Dendritic cell treated with granulocyte-macrophage colony-stimulating factor and Interleukin-4, amounts not matched to agents 40 ng/mL and 50 ng/mL, for 4 days (primary cell): ENCODE data around the gene RAPGEF2.
"Not testable (repeated sequence)": the region's sequence is repeated elsewhere in the genome, so short reads cannot be mapped to it uniquely, and the experiment has no call there.

ENCODE experiments used
- H3K27ac Mint-ChIP-seq: one replicate; pipeline ENCODE4 v1.8.0; 2022; ENCODE audit warnings: mild to moderate bottlenecking, mixed read lengths
- H3K27me3 Mint-ChIP-seq: one replicate; pipeline ENCODE4 v1.8.0; 2022; ENCODE audit warnings: mild to moderate bottlenecking, mixed read lengths
- H3K36me3 Mint-ChIP-seq: one replicate; pipeline ENCODE4 v1.8.0; 2022; ENCODE audit warnings: low read depth, mixed read lengths
- H3K4me1 Mint-ChIP-seq: one replicate; pipeline ENCODE4 v1.8.0; 2022; ENCODE audit warnings: low read depth, mixed read lengths
- H3K4me3 Mint-ChIP-seq: one replicate; pipeline ENCODE4 v1.8.0; 2022; ENCODE audit warnings: mild to moderate bottlenecking, moderate library complexity, mixed read lengths
- H3K9me3 Mint-ChIP-seq: one replicate; pipeline ENCODE4 v1.8.0; 2022; ENCODE audit warnings: mixed read lengths
- intact Hi-C: fragments of 100-400 bp; cut with micrococcal nuclease; formaldehyde crosslinking; loops from one replicate; pipeline ENCODE4 v1.15.0; 2022

The RAPGEF2 gene

DNA sequence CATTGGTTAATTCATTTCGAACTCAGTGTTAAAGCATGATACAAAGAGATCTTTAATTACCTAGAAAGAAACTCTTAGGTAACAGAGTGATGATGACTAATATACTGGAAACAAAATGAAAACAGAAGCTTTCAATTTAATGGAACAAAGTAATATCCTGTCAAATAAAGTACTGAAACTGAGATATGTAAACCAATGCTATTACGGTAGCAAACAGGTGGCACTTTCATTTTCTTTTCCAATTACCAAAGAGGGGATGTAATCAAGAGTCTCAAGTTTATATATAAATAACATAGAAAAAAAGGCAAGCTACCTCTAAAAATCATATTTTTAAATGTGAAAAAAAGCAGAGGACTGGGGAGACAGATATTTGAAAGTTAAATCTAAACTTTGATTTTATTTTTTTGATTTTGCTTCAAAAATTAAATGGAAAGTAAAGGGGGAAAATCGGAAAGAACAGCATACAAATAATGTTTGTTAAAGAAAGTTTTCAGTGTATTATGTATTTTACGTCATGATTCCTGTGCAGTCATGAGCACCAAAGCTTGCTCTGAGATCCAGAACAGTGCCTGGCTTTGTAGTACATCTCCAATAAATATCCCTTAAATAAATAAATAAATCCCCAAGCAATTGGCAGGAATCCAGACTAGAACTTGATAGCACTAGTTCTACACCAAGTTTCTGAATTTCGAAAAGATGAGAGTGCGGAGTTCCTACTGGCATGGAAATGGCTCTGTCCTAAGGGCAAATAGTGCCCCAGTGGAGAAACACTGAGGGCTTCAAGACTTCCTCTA is 25.0 kb upstream of the RAPGEF2 start:
- H3K27ac Mint-ChIP-seq, result no peak overlapping the region
- intact Hi-C loops, result no loop called here
- H3K27me3 Mint-ChIP-seq, result no peaks in the 10 kb centered on the region
- no peaks in the 10 kb centered on the region for H3K9me3 Mint-ChIP-seq
- peaks cover 7% of the 10 kb centered on the region for H3K4me1 Mint-ChIP-seq
- H3K4me3 Mint-ChIP-seq, result no peak overlapping the region
- H3K36me3 Mint-ChIP-seq, result no peaks in the 10 kb centered on the region

DNA sequence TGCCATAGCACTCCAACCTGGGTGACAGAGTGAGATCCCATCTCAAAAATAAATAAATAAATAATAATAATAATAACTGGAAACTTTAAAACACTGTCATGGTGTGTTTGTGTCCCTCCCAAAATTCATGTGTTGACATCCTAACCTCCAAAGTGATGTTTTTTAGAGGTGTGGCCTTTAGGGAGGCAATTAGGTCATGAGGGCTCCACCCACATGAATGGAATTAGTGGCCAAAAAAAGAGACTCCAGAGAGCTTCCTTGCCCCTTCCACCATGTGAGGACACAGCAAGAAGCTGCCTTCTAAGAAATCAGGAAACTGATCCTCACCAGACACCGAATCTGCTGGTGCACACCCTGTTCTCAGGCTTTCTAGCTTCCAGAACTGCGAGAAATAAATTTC is 23.8 kb upstream of the RAPGEF2 start:
- intact Hi-C loops, result no loop called here
- Mint-ChIP-seq H3K4me1 (peaks cover 7% of the 10 kb centered on the region), H3K27ac (no peak overlapping the region), H3K9me3 (no peaks in the 10 kb centered on the region), H3K4me3 (no peak overlapping the region), H3K27me3 (no peaks in the 10 kb centered on the region), H3K36me3 (no peaks in the 10 kb centered on the region)

DNA sequence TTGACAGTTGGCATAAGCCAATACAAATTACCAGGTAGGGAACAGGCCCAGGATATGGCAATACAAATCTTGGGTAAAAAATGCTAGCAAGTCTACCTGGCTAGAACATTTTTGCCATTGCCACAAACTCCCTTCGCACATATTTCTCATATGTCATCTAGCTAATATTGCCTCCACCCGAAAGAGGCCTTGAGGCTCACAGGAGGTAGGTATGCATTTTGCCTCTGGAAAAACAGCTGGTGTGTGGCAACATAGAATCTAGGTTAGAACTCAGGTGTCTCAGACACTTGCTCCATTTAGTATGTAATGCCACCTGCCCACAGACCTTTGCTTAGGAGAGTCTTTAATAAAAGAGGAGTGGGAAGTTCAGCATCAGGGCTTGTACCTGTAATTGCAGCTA is 16.3 kb upstream of the RAPGEF2 start:
- Mint-ChIP-seq H3K4me3 (no peak overlapping the region), H3K27ac (no peak overlapping the region), H3K9me3 (no peaks in the 10 kb centered on the region), H3K27me3 (no peaks in the 10 kb centered on the region), H3K4me1 (no peaks in the 10 kb centered on the region), H3K36me3 (no peaks in the 10 kb centered on the region)
- intact Hi-C loops, result no loop called here

DNA sequence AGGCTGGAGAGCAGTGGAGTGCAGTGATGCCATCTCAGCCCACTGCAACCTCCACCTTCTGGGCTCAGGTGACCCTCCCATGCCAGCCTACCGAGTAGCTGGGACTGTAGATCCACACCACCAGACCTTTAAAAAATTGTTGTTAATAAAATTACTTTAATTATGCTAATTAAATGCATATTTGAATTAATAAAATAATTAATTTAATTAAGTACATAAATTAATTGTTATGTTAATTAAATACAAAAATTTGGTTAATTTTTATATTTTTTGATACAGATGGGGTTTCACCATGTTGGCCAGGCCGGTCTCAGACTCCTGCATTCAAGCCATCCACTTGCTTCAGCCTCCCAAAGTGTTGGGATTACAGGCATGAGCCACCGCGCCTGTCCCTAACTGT is 12.6 kb upstream of the RAPGEF2 start:
- Mint-ChIP-seq H3K4me3 (no peak overlapping the region), H3K36me3 (no peaks in the 10 kb centered on the region), H3K4me1 (no peaks in the 10 kb centered on the region), H3K9me3 (no peaks in the 10 kb centered on the region), H3K27ac (no peak overlapping the region), H3K27me3 (no peaks in the 10 kb centered on the region)
- intact Hi-C loops, result no loop called here

DNA sequence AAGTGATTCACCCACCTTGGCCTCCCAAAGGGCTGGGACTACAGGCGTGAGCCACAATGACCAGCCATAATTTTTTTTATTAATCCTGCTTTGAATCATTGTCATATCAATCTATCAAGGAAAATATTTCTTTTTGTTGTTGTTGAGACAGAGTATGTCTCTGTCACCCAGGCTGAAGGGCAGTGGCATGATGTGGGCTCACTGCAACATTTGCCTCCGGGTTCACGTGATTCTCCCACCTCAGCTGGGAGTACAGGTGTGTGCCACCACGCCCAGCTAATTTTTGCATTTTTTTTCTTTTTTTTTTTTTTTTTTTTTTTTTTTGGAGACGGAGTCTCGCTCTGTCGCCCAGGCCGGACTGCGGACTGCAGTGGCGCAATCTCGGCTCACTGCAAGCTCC is 8.7 kb upstream of the RAPGEF2 start:
- H3K9me3 Mint-ChIP-seq, intact Hi-C loops, H3K36me3 Mint-ChIP-seq, H3K27ac Mint-ChIP-seq, H3K4me3 Mint-ChIP-seq, H3K4me1 Mint-ChIP-seq: not testable (repeated sequence)
- H3K27me3 Mint-ChIP-seq, result peaks cover 10% of the 10 kb centered on the region

DNA sequence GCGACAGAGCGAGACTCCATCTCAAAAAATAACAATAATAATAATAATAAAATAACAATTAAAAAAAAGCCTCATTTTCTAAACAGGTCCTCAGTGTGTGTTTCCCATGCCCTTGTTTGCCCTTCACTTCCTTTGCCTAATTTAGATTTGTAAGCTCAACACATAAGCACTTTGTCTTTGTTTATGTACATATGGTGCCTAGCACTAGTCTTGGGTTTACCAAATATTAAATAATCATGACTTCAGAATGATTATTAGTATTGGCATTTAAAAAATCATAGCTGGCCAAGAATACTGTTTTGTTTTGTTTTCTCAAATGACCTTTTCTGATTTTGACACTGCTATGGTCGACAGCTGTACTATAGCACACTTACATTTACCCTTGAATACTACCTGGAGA is 6.4 kb upstream of the RAPGEF2 start:
- peaks cover 21% of the 10 kb centered on the region for H3K27me3 Mint-ChIP-seq
- peaks cover 4% of the 10 kb centered on the region for H3K4me1 Mint-ChIP-seq
- H3K36me3 Mint-ChIP-seq, result no peaks in the 10 kb centered on the region
- H3K4me3 Mint-ChIP-seq, result no peak overlapping the region
- intact Hi-C loops, result no loop called here
- H3K9me3 Mint-ChIP-seq, result no peaks in the 10 kb centered on the region
- H3K27ac Mint-ChIP-seq, result no peak overlapping the region

DNA sequence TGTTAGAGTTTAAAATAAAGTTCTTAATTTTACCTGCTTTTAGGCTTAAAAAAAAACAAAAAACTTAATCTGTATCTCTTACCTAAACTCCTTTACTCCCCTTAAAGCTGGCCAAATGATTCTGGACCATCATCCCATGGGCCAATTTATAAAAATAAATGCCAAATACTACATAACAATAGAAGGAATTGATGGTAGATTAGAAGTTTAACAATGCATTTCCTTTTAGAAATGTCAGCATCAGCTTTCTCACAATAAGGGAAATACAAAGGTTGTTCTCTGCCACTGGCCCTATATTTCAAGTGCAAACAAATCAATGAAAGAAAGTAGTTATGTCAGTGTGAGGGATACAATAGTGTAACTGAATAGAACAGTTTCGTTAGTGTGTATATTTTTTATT is 5.7 kb upstream of the RAPGEF2 start:
- Mint-ChIP-seq H3K9me3 (no peaks in the 10 kb centered on the region), H3K27me3 (peaks cover 28% of the 10 kb centered on the region), H3K4me1 (peaks cover 9% of the 10 kb centered on the region), H3K27ac (no peak overlapping the region), H3K4me3 (no peak overlapping the region), H3K36me3 (no peaks in the 10 kb centered on the region)
- intact Hi-C loops, result no loop called here

DNA sequence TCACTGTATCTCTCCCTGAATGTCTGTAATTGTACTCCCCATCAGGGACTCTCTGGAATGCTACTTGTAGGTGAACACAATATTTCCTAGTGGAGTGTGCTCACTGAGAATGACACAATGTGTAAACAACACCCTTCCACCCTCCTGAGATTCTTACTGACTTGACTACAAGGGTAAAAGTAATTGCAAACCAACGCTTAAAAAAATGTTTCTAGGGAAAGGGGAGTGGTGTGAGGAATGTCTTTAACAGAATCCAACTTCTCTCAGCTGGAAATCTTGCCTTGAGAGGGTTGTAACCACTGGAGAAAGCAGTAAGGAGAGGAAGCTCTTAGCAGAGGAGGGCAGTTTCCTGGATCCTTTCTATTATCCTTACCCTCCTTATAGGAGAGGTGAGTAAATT is 5.1 kb upstream of the RAPGEF2 start:
- H3K9me3 Mint-ChIP-seq, result no peaks in the 10 kb centered on the region
- no peaks in the 10 kb centered on the region for H3K36me3 Mint-ChIP-seq
- no peak overlapping the region for H3K4me3 Mint-ChIP-seq
- H3K27me3 Mint-ChIP-seq, result peaks cover 31% of the 10 kb centered on the region
- H3K4me1 Mint-ChIP-seq, result peaks cover 12% of the 10 kb centered on the region
- no peak overlapping the region for H3K27ac Mint-ChIP-seq
- intact Hi-C loops, result no loop called here

DNA sequence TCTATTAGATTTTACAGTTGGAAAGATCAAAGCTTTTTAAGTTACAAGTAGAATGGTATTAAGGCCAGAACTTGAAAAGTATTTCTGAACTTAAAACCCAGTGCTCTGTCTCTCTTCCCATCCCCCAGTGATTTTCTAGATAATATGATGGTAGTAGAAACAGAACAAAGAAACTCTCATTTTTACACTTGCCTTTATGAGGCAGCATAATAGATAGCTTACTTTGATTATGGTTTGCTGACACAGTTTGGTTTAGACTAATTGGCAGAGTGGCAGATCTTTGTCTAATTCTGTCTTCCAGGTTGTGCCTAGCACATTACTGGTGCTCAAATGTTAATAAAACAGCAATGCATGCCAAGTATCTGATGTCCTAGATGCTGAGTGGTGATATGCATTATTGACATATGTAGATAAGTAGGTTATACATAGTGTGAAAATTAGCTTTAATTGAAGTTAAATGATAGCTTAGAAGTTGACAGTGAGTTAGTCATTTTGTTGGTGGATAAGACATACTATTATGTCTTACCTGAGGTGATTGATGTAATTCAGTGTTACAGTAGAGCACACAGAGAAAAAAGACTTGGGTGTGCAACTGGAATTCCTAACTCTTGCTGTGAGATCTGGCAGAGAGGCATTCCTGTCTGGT is 4.3 kb upstream of the RAPGEF2 start:
- H3K9me3 Mint-ChIP-seq, result no peaks in the 10 kb centered on the region
- H3K27ac Mint-ChIP-seq, result no peak overlapping the region
- H3K4me3 Mint-ChIP-seq, result no peak overlapping the region
- no peaks in the 10 kb centered on the region for H3K36me3 Mint-ChIP-seq
- intact Hi-C loops, result no loop called here
- peaks cover 31% of the 10 kb centered on the region for H3K27me3 Mint-ChIP-seq
- peaks cover 12% of the 10 kb centered on the region for H3K4me1 Mint-ChIP-seq

DNA sequence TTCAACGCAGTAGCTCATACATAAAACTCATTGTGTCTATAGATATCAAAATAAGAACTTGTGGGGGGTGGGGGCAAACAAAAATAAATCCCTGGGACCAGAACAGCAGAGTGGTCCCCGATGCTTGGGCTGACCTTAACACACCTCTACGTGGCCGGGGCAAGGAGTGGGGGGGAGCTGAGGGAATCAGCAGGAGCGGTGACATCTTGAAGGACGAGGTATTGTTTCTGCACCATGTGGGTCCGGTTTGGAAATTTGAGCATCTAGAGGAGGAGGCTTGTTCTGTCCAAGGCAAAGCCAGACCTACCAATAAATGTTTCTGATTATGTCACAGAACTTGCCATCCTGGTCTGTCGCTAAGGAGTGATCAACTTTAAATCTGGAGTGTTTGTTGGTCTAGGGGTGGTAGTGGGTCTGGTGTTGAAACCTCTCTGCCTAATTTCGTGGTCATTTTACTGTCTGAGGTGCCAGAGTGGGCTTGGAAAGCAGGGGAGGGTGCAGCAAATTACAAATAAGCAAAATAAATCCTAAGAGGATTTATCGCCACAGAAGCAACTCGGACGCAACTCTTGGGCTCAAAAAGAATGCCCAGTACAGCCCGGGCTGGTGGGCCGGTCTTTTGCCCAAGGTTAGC is 774 bp upstream of the RAPGEF2 start:
- intact Hi-C loops, result no loop called here
- Mint-ChIP-seq H3K4me3 (peak overlapping the region; percentile 88), H3K9me3 (no peaks in the 10 kb centered on the region), H3K4me1 (peaks cover 43% of the 10 kb centered on the region), H3K27ac (peak overlapping the region; percentile 93), H3K27me3 (peaks cover 29% of the 10 kb centered on the region), H3K36me3 (peaks cover 8% of the 10 kb centered on the region)

DNA sequence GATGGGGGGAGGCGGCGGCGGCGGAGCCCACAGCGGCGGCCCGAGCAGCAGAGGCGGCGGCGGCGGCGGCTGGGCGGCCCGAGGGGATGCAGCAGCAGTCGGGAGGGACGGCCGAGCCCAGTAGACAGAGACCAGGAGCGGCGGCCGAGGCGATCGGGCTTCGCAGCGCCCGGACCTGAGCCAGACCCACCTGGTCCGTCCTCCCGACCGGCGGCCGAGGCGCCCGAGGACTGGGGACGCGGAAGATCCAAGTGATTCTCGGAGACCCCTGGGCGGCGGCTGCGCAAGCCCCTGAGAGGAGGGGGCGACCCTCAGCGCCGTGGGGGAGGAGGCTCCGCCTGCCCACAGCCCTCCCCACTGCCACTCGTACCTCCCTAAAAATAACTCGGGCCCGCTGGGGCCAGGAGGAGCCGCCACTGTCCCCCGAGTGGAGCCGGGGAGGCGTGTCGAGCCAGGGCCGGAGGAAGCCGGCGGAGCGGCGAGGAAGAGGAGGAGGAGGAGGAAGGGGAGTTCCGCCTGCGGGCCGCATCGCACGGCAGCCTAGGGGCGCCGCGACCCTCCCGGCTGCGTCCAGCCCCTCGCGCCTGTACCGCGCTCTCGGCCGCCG is 608 bp downstream of the RAPGEF2 start:
- Mint-ChIP-seq H3K9me3 (no peaks in the 10 kb centered on the region), H3K27ac (peak overlapping the region; percentile 93), H3K27me3 (peaks cover 23% of the 10 kb centered on the region), H3K4me1 (peaks cover 47% of the 10 kb centered on the region), H3K36me3 (peaks cover 8% of the 10 kb centered on the region), H3K4me3 (peak overlapping the region; percentile 88)
- intact Hi-C loops, result no loop called here

DNA sequence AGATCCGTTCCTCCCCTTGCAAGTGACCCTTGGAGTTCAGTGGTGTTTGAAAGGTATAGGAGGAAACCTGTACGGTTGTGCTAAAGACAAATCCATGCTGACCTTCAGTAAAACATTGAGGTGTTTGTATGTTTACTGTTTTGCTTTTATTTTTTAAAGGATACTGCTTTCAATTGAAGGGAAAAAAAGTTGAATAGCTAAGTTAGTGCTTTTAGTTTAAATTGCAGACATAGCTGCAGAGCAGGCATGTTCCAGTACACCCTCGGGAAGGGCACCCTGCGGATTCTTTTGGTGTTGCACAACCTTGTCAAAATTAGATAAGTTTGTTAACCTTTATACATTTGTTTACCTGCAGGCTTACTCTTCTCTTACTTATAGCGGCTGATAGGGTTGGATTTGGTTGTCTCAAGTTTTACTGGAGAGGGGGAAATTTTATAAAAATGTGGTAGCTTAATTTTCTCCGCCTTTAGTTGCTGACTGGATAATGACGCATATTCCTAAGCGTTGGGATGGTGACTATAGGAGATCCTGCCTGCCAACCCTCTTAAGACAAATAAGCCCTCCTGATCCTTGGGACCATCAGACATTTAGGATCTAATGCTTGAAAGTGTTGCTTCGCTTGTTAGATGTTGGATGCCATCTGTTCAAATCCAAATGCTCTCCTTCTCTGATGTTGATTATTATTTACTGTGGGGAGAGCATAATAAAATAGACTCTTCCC is 2.0 kb downstream of the RAPGEF2 start:
- Mint-ChIP-seq H3K4me1 (peaks cover 52% of the 10 kb centered on the region), H3K36me3 (peaks cover 8% of the 10 kb centered on the region), H3K9me3 (no peaks in the 10 kb centered on the region)

DNA sequence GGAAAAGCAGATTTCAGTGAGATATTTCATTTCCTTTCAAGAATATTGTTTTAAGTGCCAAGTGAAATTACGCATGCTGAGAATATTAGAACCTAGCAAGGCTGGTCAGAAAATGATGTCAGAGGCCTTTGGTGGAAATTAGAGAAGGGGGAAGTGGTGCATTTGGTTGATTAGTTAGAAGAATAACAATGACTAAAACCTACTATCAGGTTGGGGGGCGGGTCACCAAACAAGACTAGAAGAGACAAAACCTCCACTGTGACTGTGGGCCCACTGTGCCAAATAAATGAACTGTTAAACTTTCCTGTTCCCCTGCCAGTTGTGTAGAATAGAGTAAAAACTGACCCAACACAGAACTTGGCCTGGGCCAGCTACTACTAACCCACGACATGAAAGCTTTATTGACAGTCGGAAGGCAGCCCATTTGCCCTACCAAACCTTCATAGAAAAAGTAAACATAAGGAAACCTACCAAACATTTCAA is 2.9 kb downstream of the RAPGEF2 start:
- Mint-ChIP-seq H3K4me1 (peaks cover 54% of the 10 kb centered on the region), H3K9me3 (no peaks in the 10 kb centered on the region), H3K27me3 (peaks cover 17% of the 10 kb centered on the region), H3K27ac (peak overlapping the region; percentile 93), H3K36me3 (peaks cover 8% of the 10 kb centered on the region), H3K4me3 (peak overlapping the region; percentile 87)
- intact Hi-C loops, result loop anchor here (2.0 to 5.0 kb wide), 2 partner anchors 69 to 384 kb away; partner anchors contain the start of gene PPID

More for the DNA sequence above, 2.0 kb downstream of the RAPGEF2 start:
- intact Hi-C loops, result loop anchor here (2.0 to 5.0 kb wide), 2 partner anchors 70 to 383 kb away; partner anchors contain the start of gene PPID
- Mint-ChIP-seq H3K4me3 (peak overlapping the region; percentile 87), H3K27ac (peak overlapping the region; percentile 93), H3K27me3 (peaks cover 21% of the 10 kb centered on the region)
